ENCODE results near the gene PRELID1.

PRELID1 gene

DNA sequence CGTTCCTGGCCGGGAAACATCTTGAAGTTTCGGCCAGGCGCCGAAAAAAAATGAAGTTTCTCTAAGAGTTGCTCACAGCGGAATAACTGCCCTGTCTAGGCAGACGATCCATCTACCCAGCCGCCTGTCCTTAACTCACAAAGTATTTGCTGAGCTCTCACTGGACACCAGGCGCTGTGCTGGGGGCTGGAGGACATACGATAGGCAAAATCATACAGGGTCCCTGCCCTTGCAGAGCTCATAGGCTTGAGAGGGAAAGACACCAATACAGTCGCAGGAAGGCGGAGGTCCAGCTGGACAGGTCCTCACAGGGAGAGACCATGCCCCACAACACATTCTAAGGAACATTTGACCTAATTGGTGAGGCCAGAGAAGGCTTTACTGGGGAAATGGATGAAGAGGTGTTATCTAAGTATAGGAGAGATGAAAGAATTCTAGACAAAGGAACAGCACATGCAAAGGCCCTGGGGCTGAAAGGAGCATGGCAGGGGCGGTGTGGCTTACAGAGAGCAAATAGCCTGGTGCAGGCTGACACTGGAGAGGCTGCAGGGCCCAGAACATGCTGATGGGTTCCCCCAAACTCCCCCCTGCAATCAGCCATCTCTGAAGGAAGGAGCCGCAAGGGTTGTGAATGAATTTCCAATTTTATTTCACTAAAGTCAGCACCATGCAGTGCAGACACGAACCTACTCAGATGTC, 10.1 kb downstream of the PRELID1 start:
- no peak for DNase-seq (ENCODE audit: low read depth in 2 of 2)

DNA sequence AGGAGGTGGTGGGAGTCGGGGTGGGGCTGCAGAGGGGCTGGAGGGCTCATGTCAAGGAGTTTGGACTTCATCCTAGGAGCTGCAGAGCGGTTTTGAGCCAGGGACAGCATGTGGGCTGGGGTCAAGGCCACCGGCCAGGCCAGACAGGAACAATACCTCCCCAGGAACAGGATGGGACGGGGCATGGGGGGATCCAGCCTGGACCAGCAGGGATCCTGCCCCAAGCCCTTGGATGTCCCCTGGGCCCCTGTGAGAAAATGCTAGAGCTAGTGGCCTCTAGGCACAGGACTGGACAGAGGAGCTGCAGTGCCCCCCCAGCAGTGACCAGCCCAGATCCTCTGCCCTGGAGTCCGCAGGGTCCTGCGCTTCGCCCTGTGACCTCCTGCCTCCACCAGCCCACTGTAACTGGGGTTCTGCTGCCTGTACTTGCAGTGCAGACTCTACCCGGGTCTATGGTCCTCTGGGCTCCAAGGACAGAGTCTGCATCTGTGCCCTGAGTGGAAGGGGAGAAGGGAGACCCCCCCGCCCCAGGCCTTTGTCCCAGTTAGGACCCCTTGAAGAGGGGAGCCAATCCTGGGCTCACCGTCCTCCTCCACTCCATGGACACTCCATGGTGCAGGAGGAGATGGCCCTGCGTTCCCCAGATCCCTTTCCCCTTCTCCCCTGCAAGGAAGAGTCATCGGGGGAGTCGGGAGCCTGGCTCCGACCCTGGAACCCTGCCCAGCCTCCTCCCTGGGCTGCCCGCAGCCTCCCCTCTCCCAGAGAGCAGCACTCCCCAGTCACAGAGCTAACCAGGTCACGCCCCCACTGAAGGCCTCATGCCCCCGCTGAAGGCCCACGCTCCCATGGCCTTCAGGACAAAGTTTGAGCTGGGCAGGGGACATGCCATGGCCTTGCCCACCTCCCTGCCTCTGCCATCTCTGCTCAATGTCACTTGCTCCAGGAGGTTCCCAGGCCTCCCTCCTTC, 11.1 kb downstream of the PRELID1 start:
- DNase-seq (ENCODE audit: low read depth in 2 of 2): no peak

DNA sequence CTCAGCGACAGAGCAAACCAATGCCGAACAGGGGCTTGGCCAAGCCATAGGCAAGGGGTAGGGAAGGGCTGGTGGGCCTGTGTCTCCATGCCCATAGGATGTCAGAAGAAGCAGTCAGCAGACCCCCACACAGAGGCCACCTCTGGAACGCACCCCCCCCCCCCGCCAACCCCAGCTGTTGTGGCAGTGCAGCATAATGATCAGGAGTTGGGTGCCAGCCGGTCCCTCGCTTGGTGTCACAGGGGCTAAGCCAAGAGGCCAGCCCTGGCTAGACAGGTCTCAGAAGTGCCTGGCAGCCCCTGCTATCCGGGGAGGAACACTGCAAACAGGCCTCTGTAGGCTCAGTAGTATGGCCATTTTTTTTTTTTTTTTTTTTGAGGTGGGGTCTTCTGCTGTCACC, 11.8 kb downstream of the PRELID1 start:
- DNase-seq (ENCODE audit: low read depth in 2 of 2): no peak

DNA sequence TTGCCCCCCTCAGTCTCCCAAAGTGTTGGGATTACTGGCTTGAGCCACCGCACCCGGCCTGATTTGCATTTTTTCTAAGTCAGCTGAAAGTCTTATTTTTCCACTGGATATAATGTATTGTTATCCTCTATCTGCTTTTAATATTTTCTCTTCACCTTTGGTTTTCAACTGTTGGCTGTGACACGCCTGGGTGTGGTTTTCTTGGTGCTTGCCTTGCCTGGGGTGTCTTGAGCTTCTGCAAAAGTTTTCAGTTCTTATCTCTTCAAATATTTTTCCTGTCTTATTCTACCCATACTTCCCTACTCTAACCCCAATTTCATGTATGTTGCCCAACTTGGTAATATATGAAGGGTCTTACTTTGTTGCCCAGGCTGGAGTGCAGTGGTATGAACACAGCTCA, 12.4 kb downstream of the PRELID1 start:
- no peak for DNase-seq (ENCODE audit: low read depth in 2 of 2)

DNA sequence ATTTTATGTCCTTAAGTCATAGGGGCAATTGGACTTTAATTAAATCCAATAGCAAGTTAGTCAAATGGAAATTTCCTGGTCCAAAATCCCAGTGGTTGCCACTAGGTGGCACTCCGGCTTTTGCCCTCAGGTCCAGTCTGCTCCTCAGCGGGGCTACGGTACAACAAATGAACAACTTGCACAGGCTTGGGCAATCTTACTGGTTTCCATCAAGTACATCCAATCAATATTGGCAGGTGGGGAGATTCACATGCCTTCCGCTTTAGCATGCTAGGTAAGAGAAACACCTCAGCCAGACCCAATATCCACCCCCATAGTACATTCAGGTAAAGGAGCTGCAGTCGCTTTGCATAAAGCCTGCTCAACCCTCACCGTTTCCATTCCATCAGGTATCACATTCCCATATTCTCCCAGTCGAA, 14.4 kb downstream of the PRELID1 start:
- DNase-seq (ENCODE audit: low read depth in 2 of 2): peak in 1 of 2 donors; percentile 71

DNA sequence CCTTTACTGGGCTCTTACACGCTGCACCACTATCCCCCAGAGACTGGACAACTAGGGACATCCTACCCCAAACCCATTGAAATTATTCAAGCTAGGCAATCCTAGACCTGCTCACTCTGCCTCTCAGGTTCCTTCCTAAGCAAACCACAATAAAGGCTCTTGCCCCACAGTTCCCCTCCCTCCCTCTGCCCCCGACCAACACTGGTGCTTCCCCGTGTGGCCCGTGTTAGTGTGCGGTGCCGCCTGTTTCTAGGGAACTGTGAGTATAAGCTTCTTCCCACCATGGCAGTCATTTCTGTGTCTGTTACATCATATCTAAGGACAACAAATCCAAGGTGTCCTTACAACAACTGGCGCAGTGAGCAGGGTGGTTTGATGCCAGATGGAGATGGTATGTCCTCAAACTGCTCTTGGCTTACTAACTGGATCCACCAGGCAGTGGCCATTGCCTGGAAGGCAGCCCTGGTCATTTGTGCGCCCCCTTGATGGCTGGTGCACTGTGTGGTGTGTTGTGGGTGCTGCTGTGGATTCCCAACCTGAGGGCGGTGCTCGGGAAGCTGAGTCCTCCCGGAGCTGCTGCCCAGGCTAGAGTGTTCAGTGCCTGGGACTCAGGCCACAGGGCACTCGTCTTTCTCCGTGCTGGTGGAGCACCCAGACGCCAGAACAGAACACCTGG, 16.5 kb downstream of the PRELID1 start:
- no peak for DNase-seq (ENCODE audit: low read depth in 2 of 2)

DNA sequence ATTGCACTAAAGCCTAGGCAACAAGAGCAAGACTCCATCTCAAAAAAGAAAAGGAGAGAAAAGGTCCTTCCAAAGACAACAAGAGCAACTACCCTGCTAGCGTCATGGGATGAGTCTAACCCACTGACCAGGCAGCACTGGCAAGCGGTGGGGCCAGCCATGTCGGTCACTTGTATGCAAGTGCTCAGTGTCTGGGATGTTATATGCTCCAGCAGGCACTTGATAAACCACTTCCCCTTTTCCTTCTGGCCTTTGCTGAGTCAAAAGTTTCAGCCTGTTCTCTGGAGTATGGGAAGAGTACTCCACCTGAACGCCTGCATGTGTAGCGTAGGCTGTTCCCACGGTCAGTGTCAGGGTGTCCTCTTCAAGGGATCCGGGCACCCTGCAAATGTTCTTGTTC, 17.3 kb downstream of the PRELID1 start:
- no peak for DNase-seq (ENCODE audit: low read depth in 2 of 2)

DNA sequence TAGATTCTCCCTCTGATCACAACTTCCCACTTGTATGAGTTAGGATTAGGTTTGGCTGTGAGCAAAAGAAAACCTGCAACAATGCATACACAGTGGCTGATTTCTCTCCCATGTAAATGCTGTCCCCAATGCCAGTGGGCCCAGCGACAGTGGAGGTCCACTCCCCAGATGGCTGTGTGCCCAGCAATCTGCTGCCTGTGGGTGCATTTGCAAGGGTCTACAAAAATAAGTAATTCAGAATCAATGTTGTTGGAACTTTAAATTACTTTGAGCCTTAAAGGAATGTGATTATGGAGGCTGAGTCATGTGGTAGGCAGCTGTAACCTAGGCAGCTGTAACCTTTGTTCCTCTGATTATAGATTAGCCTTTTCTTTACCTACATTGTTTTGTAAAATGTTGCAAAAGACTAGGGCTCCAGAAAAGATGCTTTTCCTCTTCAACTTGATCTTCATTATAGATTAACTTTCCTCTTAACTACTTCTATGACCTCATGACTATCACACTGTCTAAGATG, 22.3 kb downstream of the PRELID1 start:
- no peak for DNase-seq (ENCODE audit: low read depth in 2 of 2)

DNA sequence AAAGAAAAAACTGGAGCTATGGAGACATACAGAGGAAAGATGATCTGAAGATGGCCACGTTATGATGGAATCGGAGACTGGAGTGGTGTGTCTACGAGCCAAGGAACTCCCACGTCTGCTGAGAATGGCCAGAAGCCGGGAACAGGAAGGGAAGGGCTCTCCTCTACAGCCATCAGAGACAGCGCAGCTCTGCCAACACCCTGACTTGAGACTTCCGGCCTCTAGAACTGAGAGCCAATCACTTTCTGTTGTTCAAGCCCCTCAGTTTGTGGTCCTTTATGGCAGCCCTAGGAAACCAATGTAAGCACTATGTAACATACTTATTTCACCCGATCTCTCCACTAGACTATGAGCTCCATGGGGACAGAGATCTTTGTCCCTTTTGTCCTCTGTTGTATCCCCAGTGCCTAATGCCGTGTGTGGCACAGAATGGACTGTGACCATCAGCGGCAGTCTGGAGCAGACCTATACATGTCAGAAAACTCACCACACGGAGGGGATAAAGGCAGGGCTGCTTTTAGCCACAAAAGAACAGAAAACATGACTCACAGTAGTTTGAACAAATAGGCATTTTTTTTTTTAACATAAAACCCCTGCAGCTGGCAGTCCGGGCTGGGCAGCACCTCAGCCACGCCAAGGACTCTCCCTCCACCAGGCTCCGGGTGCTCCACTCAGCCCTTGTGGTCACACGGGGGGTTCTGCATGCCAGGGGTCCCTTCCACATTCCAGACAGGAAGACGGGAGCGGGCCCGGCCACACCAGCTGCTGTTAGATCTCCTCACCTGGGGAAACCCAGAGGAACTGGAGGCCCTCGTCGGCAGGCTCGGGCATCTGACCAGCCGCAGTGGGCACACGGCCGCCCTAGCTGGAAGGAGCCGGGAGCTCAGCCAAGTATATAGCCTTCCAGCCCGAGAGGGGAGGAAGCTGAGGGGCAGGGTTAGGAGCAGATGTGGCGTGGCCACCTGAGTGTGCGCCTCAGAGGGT, 24.2 kb downstream of the PRELID1 start:
- DNase-seq (ENCODE audit: low read depth in 2 of 2): no peak

DNA sequence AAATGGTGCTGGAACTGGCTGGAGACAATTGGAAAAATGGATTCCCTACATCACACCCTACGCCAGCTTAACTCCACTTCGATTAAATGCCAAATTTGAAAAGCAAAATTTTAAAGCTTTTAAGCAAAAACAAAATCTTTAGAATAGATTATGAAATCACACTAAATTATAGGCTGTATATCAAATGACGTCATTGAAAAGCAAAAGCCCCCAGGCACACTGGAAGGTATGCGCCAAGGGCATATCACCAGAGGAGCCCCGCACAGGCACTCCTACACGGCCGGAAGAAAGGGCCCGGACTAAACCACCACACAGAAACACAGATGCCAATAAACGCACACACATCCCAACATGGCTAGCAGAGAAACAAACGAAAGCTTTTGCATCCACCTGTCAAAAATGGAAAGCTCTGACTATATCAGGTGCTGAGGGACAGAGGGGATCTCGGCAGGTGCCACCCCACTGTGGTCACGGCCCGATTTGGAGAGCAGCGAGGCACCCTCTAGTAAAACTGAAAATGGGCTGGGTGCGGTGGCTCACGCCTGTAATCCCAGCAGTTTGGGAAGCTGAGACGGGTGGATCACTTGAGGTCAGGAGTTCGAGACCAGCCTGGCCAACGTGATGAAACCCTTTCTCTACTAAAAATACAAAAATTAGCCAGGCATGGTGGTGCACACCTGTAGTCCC, 25.1 kb downstream of the PRELID1 start:
- no peak for DNase-seq (ENCODE audit: low read depth in 2 of 2)

DNA sequence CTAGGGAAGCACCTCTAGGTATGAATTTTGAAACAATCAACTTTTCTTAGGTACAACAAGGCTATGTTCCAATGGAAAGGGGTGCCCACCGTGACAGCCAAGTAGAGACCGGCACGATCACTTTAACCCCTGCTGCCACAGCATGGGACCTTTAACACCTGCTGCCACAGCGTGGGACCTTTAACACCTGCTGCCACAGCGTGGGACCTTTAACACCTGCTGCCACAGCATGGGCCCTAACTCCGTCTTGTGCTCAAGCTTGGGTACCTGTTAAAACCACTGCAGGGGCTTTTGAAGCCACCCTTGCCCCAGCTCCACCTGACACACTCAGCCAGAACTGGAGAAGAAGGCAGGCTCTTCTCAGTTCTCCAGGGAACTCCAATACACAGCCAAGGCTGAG, 26.3 kb downstream of the PRELID1 start:
- DNase-seq (ENCODE audit: low read depth in 2 of 2): no peak

DNA sequence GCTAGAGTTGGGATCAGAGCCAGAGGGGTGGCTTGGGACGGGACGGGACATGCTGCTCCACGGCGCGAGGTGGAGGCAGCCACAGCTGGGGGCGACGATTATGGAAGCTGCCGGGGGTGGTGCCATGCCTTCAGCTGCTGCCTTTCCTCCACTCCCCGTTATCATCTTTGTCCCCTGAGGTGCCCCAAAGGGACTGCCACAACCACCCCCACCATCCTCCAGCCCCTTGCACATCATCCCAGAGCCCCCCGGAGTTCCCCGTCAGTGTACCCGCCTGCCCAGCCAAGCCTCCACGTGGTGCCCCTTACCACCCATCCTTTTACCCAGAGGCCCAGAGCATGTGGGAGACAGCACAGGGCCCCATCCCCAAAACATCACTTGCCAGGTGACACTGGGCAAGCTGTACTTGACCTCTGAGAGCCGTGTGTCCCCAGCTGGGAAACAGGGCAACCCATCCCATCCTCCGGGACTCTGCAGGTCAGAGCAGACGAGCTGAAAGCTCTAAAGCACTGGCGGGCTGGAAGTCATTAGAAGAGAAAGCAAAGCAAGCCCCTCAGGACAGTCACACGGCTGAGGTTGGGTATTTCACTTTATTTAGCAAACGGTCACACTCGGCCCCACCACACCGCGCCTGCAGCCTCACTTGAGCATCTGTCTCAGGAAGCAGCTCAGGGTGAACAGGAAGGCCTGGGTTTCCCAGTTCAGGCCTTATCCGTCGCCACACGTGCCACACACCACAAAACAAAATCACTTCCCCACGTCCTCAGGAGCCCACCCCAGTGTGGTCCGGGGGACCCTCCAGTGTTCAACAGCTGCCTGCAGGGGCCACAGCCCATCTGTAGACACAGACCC, 27.6 kb downstream of the PRELID1 start:
- DNase-seq (ENCODE audit: low read depth in 2 of 2): no peak

DNA sequence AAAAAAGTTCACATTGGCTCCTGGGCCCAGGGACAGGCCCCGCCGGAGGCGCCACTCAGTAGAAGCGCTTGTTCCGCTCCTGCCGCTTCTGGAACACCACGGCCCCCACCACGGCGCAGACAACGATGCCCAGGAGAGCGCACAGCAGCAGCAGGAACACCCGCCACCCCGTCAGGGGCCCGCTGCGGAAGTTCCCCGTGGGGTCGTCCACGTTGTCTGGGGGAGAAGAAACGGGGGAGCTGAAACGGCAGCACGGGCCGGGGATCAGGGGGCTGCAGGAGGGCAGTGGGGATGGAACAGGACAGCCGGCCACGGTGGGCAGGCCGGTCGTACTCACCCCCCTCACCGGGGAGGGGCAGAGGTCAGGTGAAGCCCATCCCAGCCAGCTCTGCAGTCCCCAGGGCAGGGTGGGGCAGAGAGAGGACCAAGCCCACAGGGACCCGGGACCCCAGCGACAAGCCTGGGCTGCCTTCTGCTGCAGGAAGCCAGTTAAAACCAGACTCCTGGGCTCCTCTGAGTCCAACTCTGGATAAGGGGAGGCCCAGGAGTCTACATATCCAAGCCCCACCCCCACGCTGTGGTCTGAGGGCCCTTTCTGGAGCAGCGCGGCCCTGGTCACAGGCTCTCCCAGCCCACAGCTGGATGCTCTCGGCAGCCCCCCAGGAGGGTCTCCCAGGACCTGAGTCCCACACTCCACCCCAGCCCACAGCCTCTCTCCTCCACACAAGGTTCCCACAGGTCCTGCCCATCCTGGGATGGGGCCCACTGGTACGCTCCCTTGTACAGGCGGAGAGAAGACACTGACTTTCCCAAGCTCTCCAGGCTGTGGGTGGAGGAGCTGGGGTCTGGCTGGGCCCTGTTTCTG, 28.7 kb downstream of the PRELID1 start:
- no peak for DNase-seq (ENCODE audit: low read depth in 2 of 2)

DNA sequence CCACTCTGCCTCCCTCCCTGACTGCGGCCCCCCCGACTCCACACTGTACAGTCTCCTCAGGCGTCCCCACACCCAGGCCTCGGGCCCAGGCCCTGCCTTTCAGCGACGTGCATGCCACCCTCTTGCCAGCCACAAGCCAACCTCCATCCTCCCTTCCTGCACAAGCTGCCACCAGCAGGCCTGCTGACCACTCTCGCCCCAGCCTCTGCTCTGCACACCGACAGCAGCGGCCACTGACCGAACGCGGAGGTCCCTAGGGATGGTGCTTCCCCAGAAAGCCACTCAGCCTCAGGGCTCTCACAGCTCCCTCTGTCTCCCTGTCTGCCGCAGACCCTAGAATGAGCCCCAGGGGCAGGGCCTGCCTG, 29.3 kb downstream of the PRELID1 start:
- DNase-seq (ENCODE audit: low read depth in 2 of 2): no peak

DNA sequence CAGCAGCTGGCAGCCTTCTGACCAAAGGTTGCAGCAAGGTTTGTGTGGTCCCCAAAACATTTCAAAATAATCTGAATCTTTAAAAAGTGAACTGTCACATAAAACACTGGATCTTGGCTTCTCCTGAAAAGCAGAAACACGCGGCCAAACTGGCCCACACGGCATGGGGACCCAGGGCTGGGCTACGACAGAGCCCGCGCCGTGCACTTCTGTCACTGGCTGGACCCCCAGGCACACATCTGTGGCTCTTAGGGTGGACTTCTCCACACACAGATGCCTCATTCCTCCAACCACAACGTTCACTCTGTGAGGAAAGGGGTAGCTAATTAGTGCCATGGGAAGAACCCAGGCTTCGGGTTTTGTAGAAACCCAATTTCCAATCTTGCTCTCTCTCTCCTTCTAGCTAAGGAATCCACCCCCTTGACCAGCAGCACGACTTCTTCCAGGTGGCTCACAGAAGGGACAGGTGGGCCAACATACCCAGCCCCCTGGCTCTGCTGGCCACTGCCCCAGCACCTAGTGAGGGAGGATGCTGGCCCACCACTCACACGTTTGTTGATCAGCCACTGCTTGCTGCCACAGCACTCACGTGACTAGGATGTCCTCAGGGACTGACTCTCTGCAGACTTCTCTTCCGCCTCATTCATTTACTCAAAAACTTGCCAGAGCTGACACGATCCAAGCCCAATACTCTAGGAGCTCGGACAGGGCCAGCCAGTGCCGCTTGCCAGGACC, 30.0 kb downstream of the PRELID1 start:
- DNase-seq (ENCODE audit: low read depth in 2 of 2): no peak

DNA sequence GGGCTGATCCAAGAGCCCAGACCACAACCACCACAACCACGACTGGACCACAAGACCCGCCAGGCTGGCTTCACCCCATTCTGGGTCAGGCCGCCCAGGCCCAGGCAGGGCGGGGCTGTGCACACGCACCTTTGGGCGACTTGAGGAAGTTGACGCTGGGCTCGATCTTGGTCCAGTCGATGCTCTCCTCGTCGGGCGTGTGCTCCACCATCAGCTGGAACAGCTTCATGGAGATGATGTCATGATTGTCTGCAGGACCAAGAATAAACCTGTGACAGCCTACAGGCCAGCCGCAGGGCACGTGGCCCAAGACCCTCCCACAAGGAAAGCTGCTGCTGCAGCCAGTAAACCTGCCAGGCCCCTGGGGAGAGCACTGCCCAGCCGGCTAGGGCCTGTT, 30.6 kb downstream of the PRELID1 start:
- DNase-seq (ENCODE audit: low read depth in 2 of 2): no peak

DNA sequence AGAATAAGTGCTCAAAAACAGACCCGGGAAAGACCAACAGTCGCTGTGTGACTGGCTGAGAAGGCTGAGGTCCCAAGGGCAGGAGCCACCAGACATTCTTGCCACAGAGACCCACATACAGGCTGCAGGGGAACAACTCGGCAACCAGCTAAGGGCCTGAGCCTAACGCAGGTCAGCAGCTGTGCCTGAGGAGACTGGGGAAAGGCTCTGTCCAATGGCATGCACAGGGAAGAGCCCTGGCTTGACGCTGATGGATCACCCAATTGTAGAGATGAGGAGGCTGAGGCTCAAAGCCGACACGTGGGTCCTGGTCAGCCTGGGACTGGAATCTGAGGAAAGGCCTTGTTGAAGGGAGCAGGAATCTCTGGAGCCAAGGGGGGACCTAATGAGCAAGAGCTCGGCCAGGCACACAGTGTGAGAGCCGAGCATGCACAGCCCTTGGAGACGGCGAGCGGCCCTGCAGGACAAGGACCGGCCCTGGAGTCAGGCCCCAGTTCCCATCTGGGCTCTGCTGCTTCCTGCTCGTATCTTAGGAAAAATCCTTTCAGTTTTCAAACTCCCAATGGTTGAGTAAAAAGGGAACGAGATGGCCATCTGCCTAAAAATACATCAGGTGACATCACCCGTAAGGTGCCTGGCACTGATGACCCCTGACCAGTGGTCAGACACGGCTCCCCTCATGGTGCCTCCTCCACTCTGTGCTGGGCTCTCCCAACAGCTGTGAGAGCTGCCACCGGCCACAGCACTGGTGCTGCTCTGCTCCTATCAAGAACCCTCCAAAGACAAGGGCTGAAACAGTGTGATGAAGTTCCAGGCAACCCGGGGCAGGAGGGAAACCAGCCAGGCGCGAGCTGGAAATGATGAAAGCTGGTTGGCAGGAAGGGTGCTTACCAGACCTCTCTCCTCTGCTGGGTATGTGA, 31.4 kb downstream of the PRELID1 start:
- DNase-seq (ENCODE audit: low read depth in 2 of 2): no peak

All from stimulated activated CD8-positive, alpha-beta memory T cell treated with anti-CD3 and anti-CD28 coated beads, Interleukin-2, amount 100 ng/mL, for 48 hours (primary cell).